NOMO-1 treated with dmso at 0.1 percent for 144 hours (cell line): ENCODE measurements around the gene ZGRF1.
"Not testable (repeated sequence)": the region's sequence is repeated elsewhere in the genome, so short reads cannot be mapped to it uniquely, and the experiment has no call there.

Source experiments
- DNase-seq: peaks from one replicate; lab custom pipeline; 2025; ENCODE audit not compliant: unreplicated experiment; lab: John Stamatoyannopoulos, UW

Gene ZGRF1

GRCh38 chr4:112636688-112637551, at the start of gene ZGRF1, which contains the start of gene LARP7:
Gene ZGRF1 (minus strand): TSS chr4:112636909. CDS start chr4:112633176, 3,733 bp downstream.
Gene LARP7 (plus strand): TSS chr4:112637143. CDS start chr4:112644670, 7,527 bp downstream.
- DNase-seq, result peak; percentile 97

- no peak for DNase-seq
Observed at GRCh38 chr4:112680996-112681395, 44.3 kb upstream of the ZGRF1 start.

- DNase-seq, result no peak
Observed at GRCh38 chr4:112677519-112678091, 40.9 kb upstream of the ZGRF1 start.

- DNase-seq, result no peak
Observed at GRCh38 chr4:112674376-112674775, 37.7 kb upstream of the ZGRF1 start.

GRCh38 chr4:112673686-112674085, 37.0 kb upstream of the ZGRF1 start:
- no peak for DNase-seq

GRCh38 chr4:112673076-112673475, 36.4 kb upstream of the ZGRF1 start:
- no peak for DNase-seq

GRCh38 chr4:112668131-112668530, 31.4 kb upstream of the ZGRF1 start:
- no peak for DNase-seq

- DNase-seq, result no peak
Observed at GRCh38 chr4:112664611-112665010, 27.9 kb upstream of the ZGRF1 start.

- not testable (repeated sequence) for DNase-seq
Observed at GRCh38 chr4:112656115-112656514, 19.4 kb upstream of the ZGRF1 start.

GRCh38 chr4:112655270-112655669, 18.6 kb upstream of the ZGRF1 start:
- no peak for DNase-seq

GRCh38 chr4:112652216-112652615, 15.5 kb upstream of the ZGRF1 start:
- DNase-seq, result no peak

GRCh38 chr4:112651641-112652040, 14.9 kb upstream of the ZGRF1 start:
- no peak for DNase-seq

GRCh38 chr4:112650332-112650731, 13.6 kb upstream of the ZGRF1 start:
- DNase-seq, result no peak

- no peak for DNase-seq
Observed at GRCh38 chr4:112649055-112649408, 12.3 kb upstream of the ZGRF1 start.

- DNase-seq, result no peak
Observed at GRCh38 chr4:112648263-112649054, 11.8 kb upstream of the ZGRF1 start.

GRCh38 chr4:112647785-112648184, 11.1 kb upstream of the ZGRF1 start:
- no peak for DNase-seq

GRCh38 chr4:112646632-112647537, 10.2 kb upstream of the ZGRF1 start:
- no peak for DNase-seq

GRCh38 chr4:112645541-112646329, 9.0 kb upstream of the ZGRF1 start:
- no peak for DNase-seq

- not testable (repeated sequence) for DNase-seq
Observed at GRCh38 chr4:112644595-112645535, 8.2 kb upstream of the ZGRF1 start.
